Brain microvascular endothelial cell (primary cell): ENCODE data around the gene POLR3A.

Source experiments
- DNase-seq: peaks from one replicate; pipeline ENCODE4 v3.0.0-alpha.2; 2020
- H3K27ac ChIP-seq: fragments of 250-450 bp; sonication (Bioruptor Pico); 2 replicates; pipeline ENCODE4 v1.5.1; 2020; ENCODE audit warnings: mild to moderate bottlenecking, moderate library complexity
- H3K27me3 ChIP-seq: fragments of 250-450 bp; sonication (Bioruptor Pico); replicated peaks from 2 replicates; pipeline ENCODE4 v1.5.1; 2020; ENCODE audit warnings: mild to moderate bottlenecking
- H3K36me3 ChIP-seq: fragments of 250-450 bp; sonication (Bioruptor Pico); replicated peaks from 2 replicates; pipeline ENCODE4 v1.5.1; 2020; ENCODE audit warnings: mild to moderate bottlenecking
- H3K4me3 ChIP-seq: 2 replicates; pipeline ENCODE4 v1.5.1; 2011; ENCODE audit warnings: low read depth, mild to moderate bottlenecking, control low read depth, low read length, moderate library complexity
- CTCF ChIP-seq: IDR thresholded peaks from 2 replicates; pipeline ENCODE4 v1.5.1; 2011; ENCODE audit warnings: low read depth, mild to moderate bottlenecking, moderate library complexity, low read length, control low read depth, inconsistent platforms; ENCODE audit errors: missing control alignments
- in situ Hi-C: cut with HindIII; loops from 2 replicates; pipeline ENCODE4 v1.10.0; 2017; ENCODE audit warnings: low sequenced_read_pairs, low pct_ligation_motif_present

POLR3A gene

GRCh38 chr10:78010278-78010677 lies 19.0 kb downstream of the POLR3A start:
- no peak overlapping the region for H3K27ac ChIP-seq
- no peak for TF ChIP-seq CTCF
- no peak for DNase-seq

GRCh38 chr10:78009662-78010061 lies 19.7 kb downstream of the POLR3A start:
- peaks cover 81% of the 10 kb centered on the region for H3K36me3 ChIP-seq
- in situ Hi-C loops, result no loop called here

More at GRCh38 chr10:78010278-78010677, 19.0 kb downstream of the POLR3A start:
- in situ Hi-C loops, result no loop called here
- peaks cover 82% of the 10 kb centered on the region for H3K36me3 ChIP-seq
- no peak overlapping the region for H3K4me3 ChIP-seq
- H3K27me3 ChIP-seq, result no peaks in the 10 kb centered on the region

GRCh38 chr10:78007172-78007571 lies 22.1 kb downstream of the POLR3A start:
- Histone ChIP-seq H3K27me3 (no peaks in the 10 kb centered on the region), H3K36me3 (peaks cover 82% of the 10 kb centered on the region), H3K4me3 (no peak overlapping the region), H3K27ac (no peak overlapping the region)
- in situ Hi-C loops, result no loop called here
- TF ChIP-seq CTCF, result no peak
- DNase-seq, result no peak

More at GRCh38 chr10:78009662-78010061, 19.7 kb downstream of the POLR3A start:
- no peak for TF ChIP-seq CTCF
- H3K27me3 ChIP-seq, result no peaks in the 10 kb centered on the region
- no peak overlapping the region for H3K27ac ChIP-seq
- DNase-seq, result no peak
- H3K4me3 ChIP-seq, result no peak overlapping the region

- H3K27me3 ChIP-seq, result no peaks in the 10 kb centered on the region
- DNase-seq, result no peak
- H3K4me3 ChIP-seq, result no peak overlapping the region
- no peak overlapping the region for H3K27ac ChIP-seq
- in situ Hi-C loops, result no loop called here
- peaks cover 83% of the 10 kb centered on the region for H3K36me3 ChIP-seq
- TF ChIP-seq CTCF, result no peak
These were observed 24.9 kb downstream of the POLR3A start for GRCh38 chr10:78004215-78005026.

- Histone ChIP-seq H3K27ac (no peak overlapping the region), H3K27me3 (no peaks in the 10 kb centered on the region), H3K4me3 (no peak overlapping the region), H3K36me3 (peaks cover 83% of the 10 kb centered on the region)
- in situ Hi-C loops, result no loop called here
- no peak for DNase-seq
- no peak for TF ChIP-seq CTCF
These were observed 26.6 kb downstream of the POLR3A start for GRCh38 chr10:78002541-78003288.
